ENCODE results near the gene SLC5A5.

SLC5A5 gene

DNA sequence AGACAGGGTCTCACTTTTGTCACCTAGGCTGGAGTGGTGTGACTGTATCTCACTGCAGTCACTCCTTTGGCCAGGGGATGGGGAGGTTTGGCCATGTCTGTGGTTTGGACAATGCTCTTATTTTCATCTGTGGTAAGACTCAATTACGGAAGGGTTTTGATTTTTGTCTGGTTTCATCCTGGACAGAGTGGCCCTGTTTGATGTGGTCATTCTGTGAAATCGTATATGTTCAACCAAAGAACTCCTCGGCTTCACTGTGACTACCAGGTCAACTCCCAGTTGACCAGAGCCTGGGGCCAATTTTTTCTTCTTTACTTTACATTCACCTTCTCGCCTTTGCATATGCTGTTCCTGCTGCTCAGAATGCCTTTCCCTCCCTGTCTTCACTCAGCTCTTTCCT, 54.3 kb downstream of the SLC5A5 start:
- DNase-seq = no peak

- no peak for DNase-seq
These were observed 57.3 kb downstream of the SLC5A5 start for GRCh38 chr19:17929056-17929455.

- DNase-seq = no peak
These were observed 59.9 kb downstream of the SLC5A5 start for GRCh38 chr19:17931532-17932191.

DNA sequence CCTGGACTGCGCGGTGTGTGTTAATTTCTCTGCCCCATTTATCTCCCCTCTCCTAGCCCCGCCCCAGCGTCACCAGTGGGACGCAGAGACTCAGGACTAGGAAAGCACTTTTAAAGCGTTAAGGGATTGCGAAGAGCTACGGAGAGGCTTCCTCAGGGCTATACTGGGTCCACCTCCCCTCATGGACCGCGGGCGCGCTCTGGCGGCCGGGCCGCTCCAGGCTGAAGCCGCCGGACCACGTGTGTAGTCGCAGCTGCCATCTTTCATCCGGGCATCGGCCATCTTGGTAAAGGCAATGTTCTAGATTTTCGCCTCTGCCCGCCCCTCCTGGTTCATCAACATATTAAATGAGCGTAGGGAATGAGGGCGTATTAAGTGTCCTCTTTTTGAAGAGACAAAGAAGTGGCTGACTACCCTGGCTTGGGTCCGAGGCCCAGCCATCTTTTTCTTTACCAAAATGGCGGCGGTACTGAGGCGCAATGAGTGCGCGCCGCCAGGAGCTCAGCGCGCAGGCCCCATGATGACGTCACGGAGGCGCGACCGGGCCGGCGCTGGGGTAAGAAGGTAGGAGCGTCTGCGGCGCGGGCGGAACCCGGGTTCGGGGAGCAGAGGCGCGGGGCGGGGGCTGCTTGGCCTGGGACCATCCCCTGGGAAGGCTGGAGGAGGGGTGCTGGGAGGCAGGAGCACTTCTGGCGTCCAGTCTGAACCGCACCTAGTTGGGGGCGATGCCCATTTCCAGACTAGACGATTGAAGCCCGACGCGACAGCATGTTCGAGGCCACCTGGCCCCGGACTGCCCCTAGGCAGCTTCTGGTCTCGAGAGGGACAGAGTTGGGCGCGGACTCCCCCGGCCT, 61.0 kb downstream of the SLC5A5 start, which contains the start of gene CCDC124:
TSS of gene CCDC124 (plus strand) at position 531 of the 854 bp plus-strand sequence. CDS start 3,406 bp downstream, outside the sequence.
- DNase-seq = peak; percentile 86 to 96 (median 88)

GRCh38 chr19:17933414-17934129, 61.8 kb downstream of the SLC5A5 start:
- no peak for DNase-seq

GRCh38 chr19:17936379-17936778, 64.6 kb downstream of the SLC5A5 start:
- DNase-seq = no peak

DNA sequence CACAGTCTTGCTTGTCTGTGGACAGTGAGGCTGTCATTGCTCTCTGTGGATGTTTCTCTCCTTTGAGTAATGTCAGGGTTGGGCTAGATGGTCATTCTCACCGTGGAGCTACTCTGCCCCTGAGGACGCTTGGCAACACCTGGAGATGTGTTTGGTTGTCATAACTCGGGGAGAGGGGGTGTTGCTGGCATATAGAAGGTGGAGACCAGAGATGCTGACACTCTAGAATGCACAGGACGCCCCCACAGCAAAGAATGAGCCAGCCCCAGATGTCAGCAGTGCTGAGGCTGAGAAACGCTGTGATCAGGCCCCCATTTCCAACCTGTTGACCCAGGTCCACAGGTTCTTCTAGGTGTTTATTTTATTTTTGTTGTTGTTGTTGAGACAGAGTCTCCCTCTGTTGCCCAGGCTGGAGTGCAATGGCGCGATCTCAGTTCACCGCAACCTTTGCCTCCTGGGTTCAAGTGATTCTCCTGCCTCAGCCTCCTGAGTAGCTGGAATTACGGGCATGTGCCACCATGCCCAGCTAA, 65.7 kb downstream of the SLC5A5 start:
- DNase-seq = no peak

DNA sequence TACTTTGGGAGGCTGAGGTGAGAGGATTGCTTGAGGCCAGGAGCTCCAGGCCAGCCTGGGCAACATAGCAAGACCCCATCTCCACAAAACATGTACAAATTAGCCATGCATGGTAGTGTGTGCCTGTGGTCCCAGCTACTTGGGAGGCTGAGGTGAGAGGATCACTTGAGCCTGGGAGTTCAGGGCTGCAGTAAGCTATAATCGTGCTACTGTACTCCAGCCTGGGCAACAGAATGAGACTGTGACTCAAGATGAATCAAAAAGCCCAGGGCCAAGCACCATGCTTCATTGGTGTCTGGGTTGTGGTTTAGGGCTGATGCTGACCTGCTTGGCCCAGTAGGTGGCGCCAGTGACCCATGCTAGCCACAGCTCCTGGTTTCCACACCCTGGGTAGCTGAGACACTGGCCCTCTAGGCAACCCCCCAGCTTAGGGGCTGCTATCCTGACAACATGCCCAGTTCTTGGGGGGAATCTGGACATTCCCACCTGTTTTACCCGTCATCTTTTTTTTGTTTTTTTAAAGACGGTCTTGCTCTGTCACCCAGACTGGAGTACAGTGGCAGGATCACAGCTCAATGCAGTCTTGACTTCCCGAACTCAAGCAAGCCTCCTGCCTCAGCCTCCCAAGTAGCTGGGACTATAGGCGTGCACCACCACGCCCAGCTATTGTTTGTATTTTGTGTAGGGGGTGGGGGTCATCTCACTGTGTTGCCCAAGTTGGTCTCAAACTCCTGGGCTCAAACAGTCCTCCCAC, 66.5 kb downstream of the SLC5A5 start:
- peak; percentile 60 to 82 (median 75) for DNase-seq

DNA sequence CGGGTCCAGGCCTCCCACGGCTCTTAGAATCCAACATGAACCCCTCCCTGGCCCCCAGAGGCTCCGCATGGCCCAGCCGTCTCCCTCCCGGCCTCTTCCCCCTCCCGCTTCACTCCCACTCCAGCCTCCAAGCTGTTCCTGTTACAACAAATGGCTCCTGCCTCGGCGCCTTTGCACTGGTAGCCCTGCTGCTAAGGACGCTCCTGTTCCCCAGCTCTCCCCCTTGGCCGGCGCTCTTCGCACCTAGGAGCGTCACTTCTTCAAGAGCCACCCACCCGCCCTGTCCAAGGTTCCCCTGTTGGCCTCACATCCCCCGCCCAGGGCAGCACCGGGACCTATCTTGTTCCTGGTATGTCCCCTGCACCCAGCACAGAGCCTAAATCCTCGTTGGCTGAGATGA, 70.4 kb downstream of the SLC5A5 start:
- DNase-seq = no peak

DNA sequence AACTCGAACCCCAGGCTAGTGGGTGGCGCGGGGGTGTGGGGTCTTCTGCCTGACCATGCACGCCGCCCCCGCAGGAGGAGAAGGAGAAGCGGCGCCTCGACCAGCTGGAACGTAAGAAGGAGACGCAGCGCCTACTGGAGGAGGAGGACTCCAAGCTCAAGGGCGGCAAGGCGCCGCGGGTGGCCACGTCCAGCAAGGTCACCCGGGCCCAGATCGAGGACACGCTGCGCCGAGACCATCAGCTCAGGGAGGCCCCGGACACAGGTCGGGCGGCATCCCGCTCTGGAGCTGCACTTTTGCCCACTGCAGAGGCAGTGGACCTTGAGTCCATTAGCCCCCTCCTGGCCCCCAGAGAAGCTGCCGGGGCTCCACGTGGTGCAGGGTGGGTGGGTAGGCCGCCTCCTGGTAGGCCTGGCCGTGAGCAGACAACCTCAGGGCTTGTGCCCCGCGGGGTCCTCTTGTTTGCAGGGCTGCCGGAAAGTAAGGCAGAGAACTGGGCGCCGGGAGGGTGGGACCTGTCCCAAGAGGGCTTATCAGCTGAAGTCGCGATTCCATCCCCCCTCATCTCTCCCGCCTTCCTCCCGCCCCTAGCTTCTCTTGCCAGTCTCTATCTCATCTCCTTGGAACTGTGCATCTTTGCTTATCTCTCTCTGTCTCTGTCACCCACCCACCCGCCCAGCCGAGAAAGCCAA, 71.0 kb downstream of the SLC5A5 start:
- no peak for DNase-seq

DNA sequence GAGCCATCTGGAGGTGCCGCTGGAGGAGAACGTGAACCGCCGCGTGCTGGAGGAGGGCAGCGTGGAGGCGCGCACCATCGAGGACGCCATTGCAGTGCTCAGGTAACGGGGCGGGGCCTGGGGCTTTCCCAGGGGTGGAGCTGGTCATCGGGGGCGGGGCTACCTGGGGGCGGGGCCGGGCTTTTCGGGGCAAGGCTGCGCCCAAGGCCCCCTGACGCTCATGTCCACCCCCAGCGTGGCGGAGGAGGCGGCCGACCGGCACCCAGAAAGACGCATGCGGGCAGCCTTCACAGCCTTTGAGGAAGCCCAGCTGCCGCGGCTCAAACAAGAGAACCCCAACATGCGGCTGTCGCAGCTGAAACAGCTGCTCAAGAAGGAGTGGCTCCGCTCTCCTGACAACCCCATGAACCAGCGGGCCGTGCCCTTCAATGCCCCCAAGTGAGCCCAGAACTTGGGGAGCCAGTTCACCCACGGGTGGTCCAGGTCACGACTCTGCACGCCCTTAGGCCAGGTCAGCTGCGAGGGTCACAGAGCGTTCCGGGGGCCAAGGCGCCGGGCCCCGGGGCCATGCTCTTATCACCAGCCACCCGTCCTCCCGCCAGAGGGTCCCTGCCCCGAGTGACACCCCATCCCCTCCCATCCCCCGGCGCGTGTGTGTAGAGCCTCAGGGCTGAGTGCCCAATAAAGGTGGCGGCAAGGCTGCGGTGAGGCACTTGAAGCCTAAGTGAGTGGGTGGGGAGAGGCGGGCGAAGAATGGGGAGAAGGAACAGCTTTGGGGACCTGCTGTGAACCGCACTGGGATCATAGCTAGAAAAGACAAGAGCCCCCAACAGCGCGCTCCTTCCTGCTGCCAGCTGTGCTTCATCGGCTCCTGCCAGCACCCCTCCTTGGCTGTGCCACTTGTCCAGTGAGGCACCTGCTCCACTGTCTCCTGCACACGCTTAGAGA, 71.8 kb downstream of the SLC5A5 start:
- DNase-seq = no peak

- no peak for DNase-seq
These were observed 72.6 kb downstream of the SLC5A5 start for GRCh38 chr19:17944301-17944700.
